AG09309 (cell line): ENCODE data around the gene ERGIC2.

Source experiments
- DNase-seq: peaks from one replicate; pipeline ENCODE4 v3.0.0-alpha.2; 2010; ENCODE audit warnings: low read depth
- H3K4me3 ChIP-seq: 2 replicates; pipeline ENCODE4 v1.5.1; 2011; ENCODE audit warnings: mild to moderate bottlenecking, low read depth, low read length, moderate library complexity; ENCODE audit not compliant: control insufficient read depth
- CTCF ChIP-seq: IDR thresholded peaks from 2 replicates; pipeline ENCODE4 v1.5.1; 2011; ENCODE audit warnings: mild to moderate bottlenecking, low read depth, low read length, inconsistent platforms; ENCODE audit not compliant: insufficient read depth, control insufficient read depth; ENCODE audit errors: missing control alignments

ERGIC2 gene

GRCh38 chr12:29287622-29288021, 93.3 kb downstream of the ERGIC2 start:
- no peak overlapping the region for H3K4me3 ChIP-seq
- no peak for TF ChIP-seq CTCF
- no peak for DNase-seq
